Stomach smooth muscle (tissue), 2 donors: ENCODE data around the gene DPH1.

Experiments used
- H3K27ac ChIP-seq: one replicate; pipeline ENCODE4 v1.7.0; 2013; ENCODE audit warnings: mild to moderate bottlenecking, low read length, inconsistent platforms
- H3K27me3 ChIP-seq, 2 donors: one replicate each; pipeline ENCODE4 v1.7.0; 2013; ENCODE audit warnings: low read length in 2 of 2; ENCODE audit not compliant: insufficient read depth in 2 of 2, control insufficient read depth in 1 of 2
- H3K36me3 ChIP-seq, 2 donors: one replicate each; pipeline ENCODE4 v1.7.0; 2013; ENCODE audit warnings: low read length in 2 of 2; ENCODE audit not compliant: control insufficient read depth in 2 of 2, insufficient read depth in 2 of 2
- H3K4me1 ChIP-seq: one replicate; pipeline ENCODE4 v1.7.0; 2013; ENCODE audit warnings: low read length; ENCODE audit not compliant: control insufficient read depth, insufficient read depth
- H3K4me3 ChIP-seq, 2 donors: one replicate each; pipeline ENCODE4 v1.7.0; 2013; ENCODE audit warnings: low read length in 2 of 2
- H3K9ac ChIP-seq, 2 donors: one replicate each; pipeline ENCODE4 v1.7.0; 2013; ENCODE audit warnings: low read length in 2 of 2, mild to moderate bottlenecking in 1 of 2
- H3K9me3 ChIP-seq, 2 donors: one replicate each; pipeline ENCODE4 v1.7.0; 2013; ENCODE audit warnings: low read length in 2 of 2; ENCODE audit not compliant: control insufficient read depth in 2 of 2
- donor health status: healthy.
- donor health status: Pancreatic carcinoma.

DPH1 gene

GRCh38 chr17:2085648-2085949 is 55.6 kb downstream of the DPH1 start:
- peaks cover 75% of the 10 kb centered on the region for H3K4me1 ChIP-seq
- H3K9ac ChIP-seq = no peak overlapping the region
- peak overlapping the region; percentile 69 for H3K27ac ChIP-seq
- H3K27me3 ChIP-seq = no peaks in the 10 kb centered on the region
- H3K36me3 ChIP-seq = peaks cover 16 to 26% of the 10 kb centered on the region in 2 donors
- no peaks in the 10 kb centered on the region for H3K9me3 ChIP-seq
- H3K4me3 ChIP-seq = no peak overlapping the region

DNA sequence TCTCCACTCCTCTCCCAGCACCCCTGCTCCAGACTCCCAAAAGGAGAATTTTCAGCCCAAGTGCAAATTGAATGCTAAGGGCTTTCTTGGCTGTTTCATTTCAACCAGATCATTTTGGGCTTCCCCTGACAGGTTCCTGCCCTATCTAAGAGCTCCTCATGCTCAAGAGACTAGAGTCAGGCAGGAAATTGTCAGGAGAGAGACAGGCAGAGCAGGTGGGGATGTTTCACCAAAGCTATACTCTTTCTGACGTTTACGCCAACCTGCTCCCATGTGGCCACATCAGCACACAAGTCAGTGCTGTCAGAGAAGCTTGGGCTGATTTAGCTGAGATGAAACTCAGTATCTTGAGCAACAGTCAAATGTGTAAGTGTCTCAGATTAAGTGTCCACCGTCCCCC is 56.4 kb downstream of the DPH1 start:
- Histone ChIP-seq H3K4me1 (peaks cover 74% of the 10 kb centered on the region), H3K9me3 (no peaks in the 10 kb centered on the region), H3K4me3 (no peak overlapping the region), H3K27me3 (no peaks in the 10 kb centered on the region), H3K27ac (peak overlapping the region; percentile 69), H3K36me3 (peaks cover 11 to 20% of the 10 kb centered on the region in 2 donors), H3K9ac (no peak overlapping the region)

DNA sequence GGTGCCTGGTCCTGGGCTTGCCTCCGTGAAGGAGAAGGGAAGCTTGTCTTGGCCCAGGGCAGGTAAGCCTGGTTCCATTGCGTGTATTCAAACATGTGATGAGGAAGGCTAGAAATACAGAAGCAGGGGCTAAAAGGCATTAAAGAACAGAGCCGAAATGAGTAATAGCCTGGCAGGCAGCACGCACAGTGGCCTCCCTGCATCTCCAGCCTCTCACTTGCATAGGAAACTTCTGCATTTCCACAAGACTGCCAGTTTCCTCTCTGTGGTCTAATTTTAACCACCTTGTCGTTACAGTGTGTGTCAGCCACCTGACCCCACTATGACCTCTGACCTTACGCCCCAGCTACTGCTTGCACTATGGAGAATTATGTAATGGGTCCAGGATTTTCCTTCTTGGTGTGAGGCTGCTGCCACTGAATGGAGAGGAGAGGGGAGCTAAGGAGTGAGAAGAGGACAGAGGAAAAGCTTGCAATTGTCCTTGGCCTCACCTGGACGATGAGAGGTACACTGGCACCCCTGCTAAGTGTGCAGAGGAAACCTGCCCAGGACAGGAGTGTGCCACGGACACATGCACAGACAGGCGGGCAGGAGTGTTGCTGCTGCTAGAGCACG is 57.8 kb downstream of the DPH1 start:
- Histone ChIP-seq H3K4me1 (peaks cover 63% of the 10 kb centered on the region), H3K27ac (peak overlapping the region; percentile 31), H3K36me3 (peaks cover 4 to 20% of the 10 kb centered on the region in 2 donors), H3K27me3 (no peaks in the 10 kb centered on the region), H3K9ac (no peak overlapping the region), H3K4me3 (no peak overlapping the region), H3K9me3 (no peaks in the 10 kb centered on the region)

GRCh38 chr17:2089021-2089422 is 59.1 kb downstream of the DPH1 start:
- H3K4me1 ChIP-seq = peaks cover 51% of the 10 kb centered on the region
- no peaks in the 10 kb centered on the region for H3K27me3 ChIP-seq
- H3K36me3 ChIP-seq = peaks cover 4 to 17% of the 10 kb centered on the region in 2 donors
- H3K27ac ChIP-seq = peak overlapping the region; percentile 67
- no peaks in the 10 kb centered on the region for H3K9me3 ChIP-seq
- H3K9ac ChIP-seq = peak overlapping the region in 1 of 2 donors; percentile 30
- peak overlapping the region; percentile 32 to 62 for H3K4me3 ChIP-seq

- Histone ChIP-seq H3K4me3 (peak overlapping the region in 1 of 2 donors; percentile 62), H3K4me1 (peaks cover 41% of the 10 kb centered on the region), H3K27me3 (no peaks in the 10 kb centered on the region), H3K9me3 (no peaks in the 10 kb centered on the region), H3K36me3 (peaks cover 2 to 14% of the 10 kb centered on the region in 2 donors), H3K9ac (no peak overlapping the region), H3K27ac (peak overlapping the region; percentile 67)
These were observed 60.3 kb downstream of the DPH1 start for GRCh38 chr17:2090210-2090641.

DNA sequence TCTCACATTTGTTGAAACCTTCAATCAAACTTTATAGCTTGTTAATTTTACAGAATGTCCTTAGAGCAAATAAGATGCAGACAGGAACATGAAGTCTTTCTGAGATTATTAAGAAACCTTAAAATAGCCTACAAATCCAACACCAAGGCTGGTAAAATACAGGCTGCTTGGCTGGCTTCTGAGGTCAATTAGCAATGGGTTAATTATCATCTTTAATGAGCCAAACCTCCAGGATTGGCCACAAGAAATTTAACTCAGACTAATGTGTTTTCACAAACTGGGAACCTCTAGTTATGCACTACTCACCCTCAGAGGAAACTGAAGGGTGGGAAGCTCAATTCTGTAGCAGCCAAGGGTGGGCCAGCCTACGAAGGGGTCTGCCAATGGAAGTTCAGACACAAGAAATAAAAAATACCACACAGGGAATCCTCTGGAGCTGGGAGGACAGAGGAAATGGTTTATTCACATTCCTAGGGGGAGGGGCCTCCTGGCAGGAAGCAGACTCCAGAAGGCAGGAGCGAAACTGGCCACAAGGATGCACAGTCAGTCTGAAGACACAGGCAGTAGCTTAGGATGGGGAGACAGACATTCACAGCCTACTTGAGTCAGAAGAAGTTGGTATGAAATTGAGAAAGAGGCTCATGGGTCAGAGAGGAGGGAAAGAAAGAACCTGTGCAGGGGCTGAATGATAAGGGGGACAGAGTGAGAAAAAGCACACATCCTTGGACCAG is 61.0 kb downstream of the DPH1 start:
- Histone ChIP-seq H3K4me1 (peaks cover 37% of the 10 kb centered on the region), H3K27ac (no peak overlapping the region), H3K9me3 (no peaks in the 10 kb centered on the region), H3K4me3 (no peak overlapping the region), H3K36me3 (peaks cover 0 to 10% of the 10 kb centered on the region in 2 donors), H3K27me3 (no peaks in the 10 kb centered on the region), H3K9ac (no peak overlapping the region)

DNA sequence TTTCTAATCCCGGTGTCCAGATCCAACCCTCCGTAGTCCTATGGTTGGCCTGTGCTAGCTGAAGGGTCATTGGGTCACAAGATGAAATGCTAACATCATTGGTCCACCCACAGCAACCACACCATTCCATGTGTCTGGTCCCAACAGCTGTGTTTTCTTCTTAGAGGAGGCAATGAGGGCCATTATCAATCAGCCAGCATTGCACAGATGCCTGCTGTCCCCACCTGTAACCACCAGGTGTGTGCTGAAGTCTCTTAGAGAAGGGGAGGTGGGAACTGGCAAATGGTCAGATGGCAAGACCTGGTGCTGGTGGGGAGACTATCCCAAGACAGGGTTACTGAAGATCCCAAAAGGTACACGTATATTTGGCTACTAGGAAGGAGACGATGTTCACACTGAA is 62.3 kb downstream of the DPH1 start:
- H3K9me3 ChIP-seq = no peaks in the 10 kb centered on the region
- H3K27ac ChIP-seq = no peak overlapping the region
- H3K9ac ChIP-seq = no peak overlapping the region
- H3K4me3 ChIP-seq = no peak overlapping the region
- H3K27me3 ChIP-seq = no peaks in the 10 kb centered on the region
- H3K36me3 ChIP-seq = peaks cover 0 to 10% of the 10 kb centered on the region in 2 donors
- H3K4me1 ChIP-seq = peaks cover 29% of the 10 kb centered on the region

GRCh38 chr17:2093349-2093748 is 63.4 kb downstream of the DPH1 start:
- Histone ChIP-seq H3K4me3 (no peak overlapping the region), H3K4me1 (peaks cover 18% of the 10 kb centered on the region), H3K9me3 (no peaks in the 10 kb centered on the region), H3K36me3 (peaks cover 0 to 10% of the 10 kb centered on the region in 2 donors), H3K9ac (no peak overlapping the region), H3K27ac (no peak overlapping the region), H3K27me3 (no peaks in the 10 kb centered on the region)
